ENCODE measurements around the gene SERPINF2.
"Not testable (repeated sequence)": the region's sequence is repeated elsewhere in the genome, so short reads cannot be mapped to it uniquely, and the experiment has no call there.

The SERPINF2 gene

GRCh38 chr17:1764705-1765104 is 22.0 kb downstream of the SERPINF2 start:
- not testable (repeated sequence) for DNase-seq

DNA sequence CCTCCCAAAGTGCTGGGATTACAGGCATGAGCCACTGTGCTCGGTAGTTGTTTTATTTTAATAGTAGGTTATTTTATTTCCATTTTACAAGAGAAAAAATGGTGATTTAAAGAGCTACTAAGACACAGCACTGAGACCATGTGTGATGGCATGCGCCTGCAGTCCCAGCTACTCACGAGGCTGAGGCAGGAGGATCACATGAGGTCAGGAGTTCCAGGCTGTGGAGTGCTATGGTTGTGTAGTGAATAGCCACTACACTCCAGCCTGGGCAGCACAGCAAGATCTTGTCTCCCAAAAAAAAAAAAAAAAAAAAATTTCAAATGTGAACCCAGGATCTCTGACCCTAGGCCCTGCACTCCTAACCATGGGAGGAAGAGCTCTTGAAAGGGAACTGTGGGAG is 22.9 kb downstream of the SERPINF2 start:
- no peak for DNase-seq

DNA sequence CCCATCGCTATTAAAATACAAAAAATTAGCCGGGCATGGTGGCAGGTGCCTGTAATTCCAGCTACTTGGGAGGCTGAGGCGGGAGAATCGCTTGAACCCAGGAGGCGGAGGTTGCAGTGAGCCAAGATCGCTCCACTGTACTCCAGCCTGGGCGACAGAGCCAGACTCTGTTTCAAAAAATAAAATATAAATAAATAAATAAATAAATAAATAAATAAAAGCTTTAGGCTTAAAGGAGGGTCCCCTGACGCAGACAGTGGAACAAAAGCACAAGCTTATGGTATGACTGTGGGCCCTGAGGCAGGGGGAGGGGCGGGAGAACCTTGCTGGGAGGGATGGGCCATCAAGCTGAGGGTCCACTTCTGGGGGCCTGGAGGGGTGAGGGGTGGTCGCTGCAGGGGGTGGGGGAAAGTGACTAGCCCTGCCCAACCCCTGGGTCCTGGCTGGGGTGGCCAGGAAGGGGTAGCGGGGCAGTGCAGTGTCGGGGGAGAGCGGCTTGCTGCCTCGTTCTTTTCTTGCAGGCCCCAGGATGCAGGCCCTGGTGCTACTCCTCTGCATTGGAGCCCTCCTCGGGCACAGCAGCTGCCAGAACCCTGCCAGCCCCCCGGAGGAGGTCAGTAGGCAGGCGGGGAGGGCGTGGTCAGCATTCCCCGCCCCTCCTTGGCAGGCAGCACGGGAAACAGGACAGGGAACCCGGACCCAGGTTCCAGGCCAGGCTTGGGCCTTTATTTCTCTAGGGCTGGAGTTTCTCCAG is 23.9 kb downstream of the SERPINF2 start:
- DNase-seq = no peak

GRCh38 chr17:1767358-1767757 is 24.7 kb downstream of the SERPINF2 start:
- no peak for DNase-seq

GRCh38 chr17:1769822-1770477 is 27.3 kb downstream of the SERPINF2 start:
- no peak for DNase-seq

- not testable (repeated sequence) for DNase-seq
These were observed 30.5 kb downstream of the SERPINF2 start for GRCh38 chr17:1773000-1773695.

- DNase-seq = no peak
These were observed 31.1 kb downstream of the SERPINF2 start for GRCh38 chr17:1773696-1774181.

GRCh38 chr17:1774390-1775176 is 31.9 kb downstream of the SERPINF2 start:
- DNase-seq = no peak

- no peak for DNase-seq
These were observed 33.7 kb downstream of the SERPINF2 start for GRCh38 chr17:1776328-1776727.

- DNase-seq = no peak
These were observed 34.2 kb downstream of the SERPINF2 start for GRCh38 chr17:1776857-1777256.

DNA sequence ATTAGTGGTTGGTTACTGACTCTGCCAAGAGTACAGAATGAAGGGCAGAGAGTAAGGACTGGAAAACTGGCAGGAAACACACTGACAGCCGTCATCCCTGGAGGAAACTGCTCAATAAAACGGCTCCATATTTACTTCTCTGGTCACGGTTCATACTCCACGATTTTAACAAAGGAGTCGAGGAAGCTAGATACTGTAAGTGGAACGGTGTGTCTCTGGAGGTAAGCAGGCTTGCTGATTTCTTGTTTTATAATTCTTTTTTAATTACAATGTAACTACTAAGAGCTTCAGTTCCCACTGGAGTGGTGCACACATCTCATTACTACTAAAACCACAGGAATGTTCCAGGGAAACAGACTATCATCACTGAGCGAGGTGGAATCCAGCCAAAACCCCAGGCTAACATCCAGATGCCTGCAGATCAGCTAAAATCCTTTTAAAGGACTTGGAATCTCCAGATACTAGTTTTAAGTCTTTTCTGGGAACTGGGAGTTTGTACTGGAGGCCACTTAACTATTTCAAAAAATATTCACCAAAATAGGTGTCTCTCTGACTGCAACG is 37.0 kb downstream of the SERPINF2 start:
- no peak for DNase-seq

DNA sequence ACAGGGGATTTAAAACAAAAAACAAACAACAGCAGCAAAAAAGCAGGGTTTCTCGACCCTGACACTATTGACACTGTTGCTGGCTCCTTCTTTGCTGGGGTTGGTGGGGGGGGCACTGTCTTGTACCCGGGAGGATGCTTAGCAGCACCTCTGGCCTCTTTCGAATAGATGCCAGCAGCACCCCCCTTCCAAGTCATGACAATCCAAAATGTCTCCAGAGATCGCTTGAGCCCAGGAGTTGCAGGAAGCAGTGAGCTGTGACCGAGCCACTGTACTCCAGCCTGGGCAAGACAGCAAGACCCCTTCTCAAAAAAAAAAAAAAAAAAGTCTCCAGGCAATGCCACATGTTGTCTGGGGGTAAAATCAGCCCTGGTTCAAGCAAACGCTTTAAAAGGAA is 39.5 kb downstream of the SERPINF2 start:
- DNase-seq = no peak

DNA sequence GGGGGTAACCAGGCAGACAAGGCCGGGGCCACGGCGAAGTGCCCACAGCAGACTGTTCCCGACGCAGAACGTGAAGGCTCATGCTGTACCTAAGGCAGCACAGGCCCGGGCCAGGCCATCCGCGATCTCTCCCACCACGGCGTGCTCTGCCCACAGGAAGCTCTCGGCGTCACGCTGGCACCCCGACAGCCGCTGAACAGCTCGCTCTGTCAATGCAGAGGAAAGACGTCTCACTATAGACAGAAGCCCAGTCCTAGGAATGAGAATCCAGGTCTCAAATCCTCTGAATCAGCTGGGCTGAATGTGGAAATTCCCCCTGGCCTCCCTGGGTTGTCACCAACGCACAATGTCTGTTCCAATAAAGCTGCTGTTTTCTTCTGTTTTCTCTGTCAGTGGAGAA is 40.6 kb downstream of the SERPINF2 start:
- DNase-seq = no peak

- peak; percentile 43 for DNase-seq
These were observed 41.4 kb downstream of the SERPINF2 start for GRCh38 chr17:1783834-1784611.

- no peak for DNase-seq
These were observed 43.3 kb downstream of the SERPINF2 start for GRCh38 chr17:1785930-1786329.

DNA sequence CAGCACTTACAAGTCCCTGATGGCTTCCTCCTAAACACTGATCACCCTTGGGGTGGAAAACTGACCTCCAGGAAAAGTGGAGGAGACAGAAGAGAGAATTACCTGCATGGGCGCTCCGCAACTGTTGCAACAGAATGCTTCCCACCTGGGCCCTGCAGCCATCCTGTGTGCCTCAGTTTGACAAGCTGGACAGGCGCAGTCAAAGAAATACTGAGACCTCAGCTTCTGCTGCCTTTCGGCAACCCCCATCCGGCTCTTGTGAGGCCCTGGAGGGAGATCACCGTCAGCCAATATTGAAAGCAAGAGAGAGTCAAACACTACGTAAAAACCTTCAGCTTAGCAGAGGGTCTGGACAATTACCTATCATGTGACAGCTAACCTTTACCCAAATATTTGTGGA is 44.0 kb downstream of the SERPINF2 start:
- no peak for DNase-seq

- DNase-seq = peak; percentile 72
These were observed 44.7 kb downstream of the SERPINF2 start for GRCh38 chr17:1787301-1787902.

GRCh38 chr17:1789936-1790335 is 47.3 kb downstream of the SERPINF2 start:
- no peak for DNase-seq

GRCh38 chr17:1792495-1793446 is 50.1 kb downstream of the SERPINF2 start:
- no peak for DNase-seq

GRCh38 chr17:1793447-1793806 is 50.8 kb downstream of the SERPINF2 start:
- DNase-seq = no peak
